GM12864 (cell line): ENCODE measurements around the gene ADGRF3.
"Not testable (repeated sequence)": the region's sequence is repeated elsewhere in the genome, so short reads cannot be mapped to it uniquely, and the experiment has no call there.

Experiments
- DNase-seq: peaks from one replicate; pipeline ENCODE4 v3.0.0-alpha.2; 2011; ENCODE audit warnings: low read depth
- H3K4me3 ChIP-seq: 2 replicates; pipeline ENCODE4 v1.5.1; 2011; ENCODE audit warnings: mild to moderate bottlenecking, low read depth, low read length, control low read depth
- TF ChIP-seq, protein P1 (sequence below): IDR thresholded peaks from 2 replicates; pipeline ENCODE4 v1.5.1; 2011; ENCODE audit warnings: low read depth, mild to moderate bottlenecking, moderate library complexity, low read length, control low read depth, inconsistent platforms; ENCODE audit errors: missing control alignments

Gene ADGRF3

DNA sequence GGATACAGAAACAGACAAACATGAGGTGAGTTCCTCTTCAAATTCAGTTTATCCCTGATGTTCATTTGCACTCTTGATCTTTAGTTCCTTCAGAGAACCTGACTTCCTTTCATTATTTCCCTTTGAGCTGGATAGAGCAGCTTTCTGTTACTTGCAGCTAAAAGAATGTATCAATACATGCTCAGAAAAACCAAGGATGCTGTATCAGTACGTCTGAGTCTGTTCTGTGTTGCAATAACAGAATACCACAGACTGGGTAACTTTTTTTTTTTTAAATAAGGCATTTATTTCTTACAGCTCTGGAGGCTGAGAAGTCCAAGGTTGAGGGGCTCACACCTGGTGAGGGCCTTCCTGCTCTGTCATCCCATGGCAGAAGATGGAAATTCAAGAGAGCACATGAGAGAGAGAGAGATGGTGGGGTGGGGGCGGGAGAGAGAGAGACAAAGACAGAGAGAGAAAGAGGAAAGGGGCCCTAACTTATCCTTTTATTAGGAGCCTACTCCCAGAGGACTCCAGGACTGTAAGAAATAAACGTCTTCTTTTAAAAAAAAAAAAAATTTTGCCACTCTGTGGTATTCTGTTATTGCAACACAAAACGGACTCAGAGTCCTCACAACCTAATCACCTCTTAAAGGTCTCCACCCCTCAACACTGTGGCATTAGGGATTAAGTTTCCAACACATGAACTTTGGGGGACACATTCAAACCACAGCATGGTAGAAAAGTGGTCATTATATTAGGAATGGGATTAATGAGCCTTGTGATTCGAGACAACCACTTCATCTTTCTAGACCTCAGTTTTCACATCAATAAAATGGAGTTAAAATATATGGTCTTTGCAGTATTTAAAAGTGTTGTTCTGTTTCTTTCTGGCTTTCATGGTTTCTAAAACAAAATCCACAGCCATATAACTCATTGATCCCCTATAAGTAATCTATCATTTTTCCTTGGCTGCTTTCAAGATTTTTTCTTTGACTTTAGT, 19.0 kb downstream of the ADGRF3 start:
- TF ChIP-seq, protein P1, sequence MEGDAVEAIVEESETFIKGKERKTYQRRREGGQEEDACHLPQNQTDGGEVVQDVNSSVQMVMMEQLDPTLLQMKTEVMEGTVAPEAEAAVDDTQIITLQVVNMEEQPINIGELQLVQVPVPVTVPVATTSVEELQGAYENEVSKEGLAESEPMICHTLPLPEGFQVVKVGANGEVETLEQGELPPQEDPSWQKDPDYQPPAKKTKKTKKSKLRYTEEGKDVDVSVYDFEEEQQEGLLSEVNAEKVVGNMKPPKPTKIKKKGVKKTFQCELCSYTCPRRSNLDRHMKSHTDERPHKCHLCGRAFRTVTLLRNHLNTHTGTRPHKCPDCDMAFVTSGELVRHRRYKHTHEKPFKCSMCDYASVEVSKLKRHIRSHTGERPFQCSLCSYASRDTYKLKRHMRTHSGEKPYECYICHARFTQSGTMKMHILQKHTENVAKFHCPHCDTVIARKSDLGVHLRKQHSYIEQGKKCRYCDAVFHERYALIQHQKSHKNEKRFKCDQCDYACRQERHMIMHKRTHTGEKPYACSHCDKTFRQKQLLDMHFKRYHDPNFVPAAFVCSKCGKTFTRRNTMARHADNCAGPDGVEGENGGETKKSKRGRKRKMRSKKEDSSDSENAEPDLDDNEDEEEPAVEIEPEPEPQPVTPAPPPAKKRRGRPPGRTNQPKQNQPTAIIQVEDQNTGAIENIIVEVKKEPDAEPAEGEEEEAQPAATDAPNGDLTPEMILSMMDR, result no peak
- DNase-seq, result no peak
- no peak overlapping the region for H3K4me3 ChIP-seq

DNA sequence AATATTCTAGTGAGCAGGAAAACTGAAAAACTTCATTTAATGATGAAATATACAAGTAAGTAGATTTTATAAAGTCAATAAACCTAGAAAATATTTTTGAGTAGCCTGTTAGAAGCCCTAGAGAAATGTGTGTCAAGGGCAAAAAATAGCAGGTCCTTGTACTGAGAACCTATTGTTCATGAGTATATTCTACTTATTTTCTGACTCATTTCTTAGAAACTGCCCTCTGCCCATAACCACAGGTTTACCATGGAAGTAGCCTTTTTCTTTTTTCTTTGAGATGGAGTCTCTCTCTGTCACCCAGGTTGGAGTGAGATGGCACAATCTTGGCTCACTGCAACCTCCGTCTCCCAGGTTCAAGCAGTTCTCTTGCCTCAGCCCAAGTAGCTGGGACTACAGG, 20.1 kb downstream of the ADGRF3 start:
- TF ChIP-seq, protein P1, result no peak
- DNase-seq, result no peak
- H3K4me3 ChIP-seq, result no peak overlapping the region

DNA sequence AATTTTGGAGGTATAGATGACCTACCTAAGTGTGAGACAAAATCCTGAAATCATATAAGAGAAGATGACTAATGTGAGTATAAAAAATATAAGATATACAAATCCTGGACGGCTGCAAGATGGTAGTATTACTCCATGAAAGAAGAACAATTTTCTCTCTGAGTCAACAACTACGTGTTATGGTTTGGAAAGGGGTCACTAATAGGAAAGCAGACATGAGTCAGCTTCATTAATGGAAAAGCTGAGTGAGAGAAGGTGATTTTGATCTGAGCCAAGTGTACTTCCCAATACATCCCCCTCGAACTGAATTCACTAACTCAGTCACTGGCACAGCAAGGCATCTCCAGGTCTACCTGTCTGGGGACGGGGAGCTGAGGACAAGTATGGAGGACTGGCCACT, 20.7 kb downstream of the ADGRF3 start:
- H3K4me3 ChIP-seq, result no peak overlapping the region
- DNase-seq, result no peak
- TF ChIP-seq, protein P1, result no peak

DNA sequence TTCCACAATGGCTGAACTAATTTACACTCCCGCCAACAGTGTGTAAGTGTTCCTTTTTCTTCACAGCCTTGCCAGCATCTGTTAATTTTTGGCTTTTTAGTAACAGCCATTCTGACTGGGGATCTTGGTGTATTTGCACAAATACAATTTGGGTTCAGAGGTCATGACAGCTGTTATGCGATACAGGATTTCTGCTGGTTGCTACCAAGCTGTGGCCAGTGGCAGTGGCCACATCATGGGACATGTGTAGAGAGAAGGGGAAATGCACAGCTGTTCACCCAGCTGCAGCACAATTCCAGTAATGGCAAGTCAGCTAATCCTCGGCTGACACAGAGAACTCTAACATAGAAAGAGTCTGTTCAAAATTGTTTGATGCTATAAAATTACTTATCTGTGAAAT, 21.7 kb downstream of the ADGRF3 start:
- TF ChIP-seq, protein P1, result no peak
- no peak overlapping the region for H3K4me3 ChIP-seq
- DNase-seq, result no peak

- not testable (repeated sequence) for H3K4me3 ChIP-seq, DNase-seq
These were observed 22.1 kb downstream of the ADGRF3 start for GRCh38 chr2:26324479-26324878.

GRCh38 chr2:26318950-26319349, 27.6 kb downstream of the ADGRF3 start:
- TF ChIP-seq, protein P1, result no peak
- no peak for DNase-seq
- no peak overlapping the region for H3K4me3 ChIP-seq

DNA sequence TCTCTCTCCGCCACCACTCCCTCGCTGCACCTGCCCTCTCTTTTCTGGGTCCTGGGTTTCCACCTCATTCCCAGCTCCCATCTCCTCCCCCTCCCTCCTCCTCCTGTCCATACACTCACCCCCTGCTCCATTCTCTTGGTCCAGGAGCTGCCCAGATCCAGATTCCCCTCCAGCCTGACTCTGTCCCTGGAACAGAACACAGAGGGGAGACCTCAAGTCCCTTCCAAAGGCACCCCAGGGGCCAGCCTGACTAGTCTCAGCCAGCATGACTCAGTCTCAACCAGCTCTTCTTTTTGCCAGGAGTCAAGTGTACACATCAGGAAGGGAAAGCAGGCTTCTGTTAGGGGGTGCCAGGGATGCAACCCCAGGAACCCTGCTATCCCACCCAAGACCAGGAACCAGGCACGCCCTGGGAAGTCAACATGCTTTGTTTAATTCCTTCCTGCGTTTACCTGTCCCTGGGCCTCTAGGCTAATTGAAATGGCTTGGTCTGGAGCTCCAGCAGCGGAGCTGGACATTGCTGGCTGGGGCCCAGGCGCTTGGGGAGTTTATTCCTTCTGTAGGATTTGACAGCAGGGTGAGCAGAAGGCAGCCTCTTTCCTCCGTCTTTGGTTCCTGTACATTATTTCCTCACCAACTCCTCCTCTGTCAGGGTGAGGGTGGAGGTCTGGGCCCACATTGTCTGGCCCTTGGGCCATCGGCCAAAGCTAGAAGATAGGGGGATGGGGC, 29.0 kb downstream of the ADGRF3 start:
- TF ChIP-seq, protein P1, result no peak
- H3K4me3 ChIP-seq, result no peak overlapping the region
- no peak for DNase-seq
